Measurements from ENCODE around the gene S100A14. TPM values are rescaled to one million over a fixed set of nuclear protein-coding genes. Genes with fewer than 3 reads are reported as not detected.
A peak's percentile ranks its signal among the peaks of the same experiment; 100 is the strongest.

S100A14 gene
- total RNA-seq, 1 experiment from 2014 or later, result 332 TPM

DNA sequence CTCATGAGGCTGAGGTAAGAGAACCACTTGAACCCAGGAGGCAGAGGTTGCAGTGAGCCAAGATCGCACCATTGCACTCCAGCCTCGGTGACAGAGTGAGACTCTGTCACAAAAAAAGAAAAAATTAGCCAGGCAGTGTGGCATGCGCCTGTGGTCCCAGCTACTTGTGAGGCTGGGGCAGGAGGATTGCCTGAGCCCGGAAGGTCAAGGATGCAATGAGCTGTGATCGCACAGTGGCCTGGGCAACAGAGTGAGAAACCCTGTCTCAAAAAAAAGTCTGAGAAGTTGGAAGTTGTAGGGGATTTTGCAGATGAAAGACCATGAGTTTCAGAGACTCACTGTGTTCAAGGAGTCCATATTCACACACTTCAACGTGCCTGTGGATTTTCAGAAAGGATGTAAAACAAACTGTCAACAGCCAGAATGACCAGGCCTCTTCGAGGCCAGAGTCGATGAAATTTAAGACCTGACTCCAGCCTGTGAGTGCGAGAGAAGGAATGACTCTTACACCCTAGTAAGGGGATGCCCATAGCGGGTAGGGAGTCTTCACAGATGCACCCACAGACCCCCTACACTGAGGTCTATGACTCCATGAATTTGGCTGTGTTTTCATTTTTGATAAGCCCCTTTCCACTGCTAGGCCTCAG lies 9.0 kb upstream of the S100A14 start:
- H3K27me3 Mint-ChIP-seq (ENCODE audit: insufficient read depth, unreplicated experiment), result no peaks in the 10 kb centered on the region
- ChIA-PET CTCF (interaction anchor here (0.6 to 9.3 kb wide), 10 partner anchors 9 to 272 kb away, joined by 3 to 195 read pairs (median 5); partner anchors contain the start of genes CHTOP, S100A14 and S100A16), POLR2A (interaction anchor here (1.3 to 46.1 kb wide), 3 partner anchors 9 to 55 kb away, joined by 3 to 1272 read pairs (median 1272); partner anchors contain the start of genes CHTOP, S100A1, S100A13 and S100A14)
- H3K9me3 Mint-ChIP-seq (ENCODE audit: unreplicated experiment), result no peaks in the 10 kb centered on the region
- H3K27ac Mint-ChIP-seq (ENCODE audit: low read depth, unreplicated experiment), result no peak overlapping the region
- no TSS peak for BruUV-seq (replicated peaks)
- DNase-seq (ENCODE audit: unreplicated experiment), result no peak
- peak overlapping the region; percentile 84 for H3K4me3 Mint-ChIP-seq (ENCODE audit: unreplicated experiment)
- peaks cover 43% of the 10 kb centered on the region for H3K36me3 Mint-ChIP-seq (ENCODE audit: insufficient read depth, unreplicated experiment)
- intact Hi-C loops (cut with micrococcal nuclease), result no loop called here
- TF ChIP-seq, protein P1, sequence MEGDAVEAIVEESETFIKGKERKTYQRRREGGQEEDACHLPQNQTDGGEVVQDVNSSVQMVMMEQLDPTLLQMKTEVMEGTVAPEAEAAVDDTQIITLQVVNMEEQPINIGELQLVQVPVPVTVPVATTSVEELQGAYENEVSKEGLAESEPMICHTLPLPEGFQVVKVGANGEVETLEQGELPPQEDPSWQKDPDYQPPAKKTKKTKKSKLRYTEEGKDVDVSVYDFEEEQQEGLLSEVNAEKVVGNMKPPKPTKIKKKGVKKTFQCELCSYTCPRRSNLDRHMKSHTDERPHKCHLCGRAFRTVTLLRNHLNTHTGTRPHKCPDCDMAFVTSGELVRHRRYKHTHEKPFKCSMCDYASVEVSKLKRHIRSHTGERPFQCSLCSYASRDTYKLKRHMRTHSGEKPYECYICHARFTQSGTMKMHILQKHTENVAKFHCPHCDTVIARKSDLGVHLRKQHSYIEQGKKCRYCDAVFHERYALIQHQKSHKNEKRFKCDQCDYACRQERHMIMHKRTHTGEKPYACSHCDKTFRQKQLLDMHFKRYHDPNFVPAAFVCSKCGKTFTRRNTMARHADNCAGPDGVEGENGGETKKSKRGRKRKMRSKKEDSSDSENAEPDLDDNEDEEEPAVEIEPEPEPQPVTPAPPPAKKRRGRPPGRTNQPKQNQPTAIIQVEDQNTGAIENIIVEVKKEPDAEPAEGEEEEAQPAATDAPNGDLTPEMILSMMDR (IDR thresholded peaks at IDR 0.05; ENCODE audit: unreplicated experiment), result no peak
- H3K4me1 Mint-ChIP-seq (ENCODE audit: insufficient read depth, unreplicated experiment), result peaks cover 31% of the 10 kb centered on the region

DNA sequence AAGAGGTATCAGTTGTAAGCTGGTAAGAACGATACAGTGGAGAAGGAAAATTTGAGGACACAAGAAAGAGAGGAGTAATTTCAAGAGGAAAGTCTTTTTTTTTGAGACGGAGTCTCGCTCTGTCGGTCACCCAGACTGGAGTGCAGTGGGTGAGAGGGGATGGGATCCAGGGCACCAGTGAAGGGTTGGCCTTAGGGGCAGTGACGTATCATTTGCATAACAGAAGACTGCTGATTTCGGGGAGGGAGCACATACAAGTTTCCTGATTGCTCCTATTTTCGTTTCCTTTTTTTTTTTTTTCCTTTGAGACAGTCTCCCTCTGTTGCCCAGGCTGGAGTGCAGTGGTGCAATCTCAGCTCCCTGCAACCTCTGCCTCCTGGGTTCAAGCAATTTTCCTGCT lies 7.0 kb upstream of the S100A14 start:
- BruUV-seq (replicated peaks), result no TSS peak

DNA sequence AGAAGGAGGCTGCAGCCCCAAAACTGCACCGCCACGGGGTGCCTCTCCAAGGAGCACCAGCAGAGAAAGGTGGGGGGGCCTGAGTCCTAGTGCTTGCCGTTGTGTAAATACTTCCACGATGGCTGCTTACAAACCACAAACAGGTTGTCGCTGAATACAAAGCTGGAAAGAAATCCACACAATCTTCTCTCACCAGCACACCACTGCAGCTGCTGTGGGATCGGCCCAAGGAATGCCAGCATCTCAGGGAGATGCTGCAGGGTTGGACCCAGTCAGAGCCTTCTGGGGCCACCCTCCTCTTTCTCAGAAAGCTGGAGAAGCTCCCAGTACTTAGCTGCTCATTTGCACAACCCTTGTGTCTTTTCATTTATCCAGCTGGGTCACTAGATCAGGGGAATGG lies 3.0 kb upstream of the S100A14 start:
- no TSS peak for BruUV-seq (replicated peaks)
- H3K4me1 Mint-ChIP-seq (ENCODE audit: insufficient read depth, unreplicated experiment), result peaks cover 49% of the 10 kb centered on the region
- ChIA-PET CTCF (interaction anchor here (0.7 to 11.8 kb wide), 10 partner anchors 9 to 267 kb away, joined by 3 to 214 read pairs (median 5); partner anchors contain the start of genes CHTOP, S100A1, S100A13 and SNAPIN), POLR2A (interaction anchor here (1.0 to 46.1 kb wide), 7 partner anchors 4 to 104 kb away, joined by 3 to 1272 read pairs (median 108); partner anchors contain the start of genes CHTOP, ILF2, S100A1 and S100A13)
- no peak for DNase-seq (ENCODE audit: unreplicated experiment)
- H3K36me3 Mint-ChIP-seq (ENCODE audit: insufficient read depth, unreplicated experiment), result peaks cover 52% of the 10 kb centered on the region
- H3K4me3 Mint-ChIP-seq (ENCODE audit: unreplicated experiment), result no peak overlapping the region
- no peaks in the 10 kb centered on the region for H3K27me3 Mint-ChIP-seq (ENCODE audit: insufficient read depth, unreplicated experiment)
- H3K9me3 Mint-ChIP-seq (ENCODE audit: unreplicated experiment), result no peaks in the 10 kb centered on the region
- intact Hi-C loops (cut with micrococcal nuclease), result loop anchor here (5.0 kb wide), 1 partner anchor 368 kb away; the partner anchor contains the start of gene RAB13
- TF ChIP-seq, protein P1 (IDR thresholded peaks at IDR 0.05; ENCODE audit: unreplicated experiment), result no peak
- no peak overlapping the region for H3K27ac Mint-ChIP-seq (ENCODE audit: low read depth, unreplicated experiment)

More for the DNA sequence above, 7.0 kb upstream of the S100A14 start:
- CTCF ChIA-PET, result interaction anchor here (0.6 to 9.3 kb wide), 5 partner anchors 8 to 1200 kb away, joined by 3 to 195 read pairs (median 4); partner anchors contain the start of genes S100A14 and S100A16
- Mint-ChIP-seq H3K27ac (ENCODE audit: low read depth, unreplicated experiment) (no peak overlapping the region), H3K27me3 (ENCODE audit: insufficient read depth, unreplicated experiment) (no peaks in the 10 kb centered on the region), H3K9me3 (ENCODE audit: unreplicated experiment) (no peaks in the 10 kb centered on the region), H3K4me1 (ENCODE audit: insufficient read depth, unreplicated experiment) (peaks cover 31% of the 10 kb centered on the region), H3K4me3 (ENCODE audit: unreplicated experiment) (no peak overlapping the region), H3K36me3 (ENCODE audit: insufficient read depth, unreplicated experiment) (peaks cover 61% of the 10 kb centered on the region)
- TF ChIP-seq, protein P1 (IDR thresholded peaks at IDR 0.05; ENCODE audit: unreplicated experiment), result no peak
- intact Hi-C loops (cut with micrococcal nuclease), result no loop called here
- DNase-seq (ENCODE audit: unreplicated experiment), result no peak
- POLR2A ChIA-PET, result interaction anchor here (0.9 to 46.1 kb wide), 3 partner anchors 8 to 48 kb away, joined by 3 to 1272 read pairs (median 1272); partner anchors contain the start of genes CHTOP, S100A1, S100A13 and S100A14

DNA sequence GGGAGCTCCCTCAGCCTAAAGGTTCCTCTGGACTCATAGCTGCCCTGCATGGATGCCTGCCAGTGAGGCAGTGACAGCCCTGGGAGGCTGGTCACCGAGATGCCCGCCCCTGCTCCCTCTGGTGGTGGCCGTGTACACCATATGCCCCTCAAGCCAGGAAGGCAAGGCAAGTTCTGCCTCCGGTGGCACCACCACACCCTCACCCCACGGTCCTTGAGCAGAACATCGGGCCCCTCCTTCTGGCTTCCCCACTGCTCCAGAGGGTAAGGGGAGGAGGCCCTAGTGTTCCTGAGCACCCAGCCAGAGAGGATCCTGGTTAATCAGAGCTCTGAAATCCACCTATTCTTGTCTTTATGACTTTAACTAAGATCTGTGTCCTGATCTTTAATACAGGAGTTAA lies 1.5 kb upstream of the S100A14 start:
- peak; percentile 86 for DNase-seq (ENCODE audit: unreplicated experiment)
- Mint-ChIP-seq H3K27ac (ENCODE audit: low read depth, unreplicated experiment) (peak overlapping the region; percentile 76), H3K9me3 (ENCODE audit: unreplicated experiment) (no peaks in the 10 kb centered on the region), H3K27me3 (ENCODE audit: insufficient read depth, unreplicated experiment) (no peaks in the 10 kb centered on the region), H3K36me3 (ENCODE audit: insufficient read depth, unreplicated experiment) (peaks cover 37% of the 10 kb centered on the region), H3K4me1 (ENCODE audit: insufficient read depth, unreplicated experiment) (peaks cover 47% of the 10 kb centered on the region), H3K4me3 (ENCODE audit: unreplicated experiment) (peak overlapping the region; percentile 90)
- ChIA-PET CTCF (interaction anchor here (0.6 to 11.8 kb wide), 26 partner anchors 10 to 1619 kb away, joined by 3 to 214 read pairs (median 4); partner anchors contain the start of genes CHTOP, S100A1, S100A13 and SNAPIN), POLR2A (interaction anchor here (0.8 to 46.1 kb wide), 11 partner anchors 2 to 360 kb away, joined by 3 to 1272 read pairs (median 61); partner anchors contain the start of genes CHTOP, JTB, S100A1 and S100A13)
- intact Hi-C loops (cut with micrococcal nuclease), result loop anchor here (1.0 to 5.0 kb wide), 3 partner anchors 45 to 370 kb away; partner anchors contain the start of gene RAB13
- TF ChIP-seq, protein P1 (IDR thresholded peaks at IDR 0.05; ENCODE audit: unreplicated experiment), result peak; percentile 90
- no TSS peak for BruUV-seq (replicated peaks)
